ENCODE data around the gene FAM53A.

The FAM53A gene, protein sequence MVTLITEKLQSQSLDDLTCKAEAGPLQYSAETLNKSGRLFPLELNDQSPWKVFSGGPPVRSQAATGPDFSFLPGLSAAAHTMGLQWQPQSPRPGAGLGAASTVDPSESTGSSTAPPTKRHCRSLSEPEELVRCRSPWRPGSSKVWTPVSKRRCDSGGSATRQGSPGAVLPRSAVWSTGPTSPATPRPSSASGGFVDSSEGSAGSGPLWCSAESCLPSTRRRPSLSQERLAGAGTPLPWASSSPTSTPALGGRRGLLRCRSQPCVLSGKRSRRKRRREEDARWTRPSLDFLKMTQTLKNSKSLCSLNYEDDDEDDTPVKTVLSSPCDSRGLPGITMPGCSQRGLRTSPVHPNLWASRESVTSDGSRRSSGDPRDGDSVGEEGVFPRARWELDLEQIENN

GRCh38 chr4:1683736-1684505 is at the start of gene FAM53A:
Gene FAM53A, minus strand, starts transcription at chr4:1684313. Its CDS starts 15,572 bp downstream, at chr4:1668741.
- peak; percentile 93 for DNase-seq

DNA sequence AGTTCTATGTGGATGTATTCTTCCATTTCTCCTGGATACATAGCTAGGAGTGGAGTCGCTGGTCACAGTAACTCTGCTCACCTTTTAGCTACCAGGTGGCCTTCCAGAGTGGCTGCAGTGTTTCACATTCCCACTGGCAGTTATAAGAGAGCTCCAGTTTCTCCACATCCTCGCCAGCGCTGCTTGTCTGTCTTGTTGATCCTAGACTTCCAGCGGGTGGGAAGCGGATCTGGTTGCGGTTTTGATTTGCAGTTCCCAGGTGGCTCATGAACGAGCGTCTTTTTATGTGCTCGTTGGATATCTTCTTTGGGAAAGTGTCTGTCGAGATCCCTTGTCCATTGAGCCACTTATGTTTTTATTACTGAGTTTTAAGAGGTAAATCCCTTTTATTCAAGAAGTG is 48.8 kb upstream of the FAM53A start:
- DNase-seq: no peak

- no peak for DNase-seq
Observed at GRCh38 chr4:1731180-1731579, 47.1 kb upstream of the FAM53A start.

GRCh38 chr4:1730532-1731135 is 46.5 kb upstream of the FAM53A start:
- no peak for DNase-seq

DNA sequence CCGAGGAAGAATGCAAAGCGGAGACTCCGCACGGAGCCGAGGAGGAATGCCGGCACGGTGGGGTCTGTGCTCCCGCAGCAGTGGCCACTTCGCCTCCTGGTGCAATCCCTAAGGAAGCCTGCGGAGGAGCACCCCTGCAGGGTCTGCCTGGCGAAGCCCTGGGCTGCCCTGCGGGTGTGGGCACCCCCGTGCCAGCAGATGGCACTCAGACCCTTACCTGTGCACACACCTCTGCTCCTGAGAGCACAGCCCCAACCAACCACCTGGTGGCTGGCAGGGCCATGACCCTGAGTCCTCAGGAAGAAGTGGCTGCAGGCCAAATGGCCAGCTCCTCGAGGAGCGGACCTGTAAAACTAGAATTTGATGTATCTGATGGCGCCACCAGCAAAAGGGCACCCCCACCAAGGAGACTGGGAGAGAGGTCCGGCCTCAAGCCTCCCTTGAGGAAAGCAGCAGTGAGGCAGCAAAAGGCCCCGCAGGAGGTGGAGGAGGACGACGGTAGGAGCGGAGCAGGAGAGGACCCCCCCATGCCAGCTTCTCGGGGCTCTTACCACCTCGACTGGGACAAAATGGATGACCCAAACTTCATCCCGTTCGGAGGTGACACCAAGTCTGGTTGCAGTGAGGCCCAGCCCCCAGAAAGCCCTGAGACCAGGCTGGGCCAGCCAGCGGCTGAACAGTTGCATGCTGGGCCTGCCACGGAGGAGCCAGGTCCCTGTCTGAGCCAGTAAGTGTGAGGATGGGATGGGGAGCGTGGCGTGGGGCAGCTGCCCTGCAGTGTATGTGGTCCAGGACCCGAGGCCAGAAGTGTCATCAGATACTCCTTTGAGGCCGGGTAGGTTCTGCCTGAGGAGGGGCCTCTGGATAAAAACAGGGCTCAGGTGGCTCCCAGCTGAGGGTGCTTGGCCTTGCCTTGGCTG is 44.2 kb upstream of the FAM53A start:
- no peak for DNase-seq

- DNase-seq: no peak
Observed at GRCh38 chr4:1727117-1728031, 43.3 kb upstream of the FAM53A start.

GRCh38 chr4:1726146-1726934 is 42.2 kb upstream of the FAM53A start:
- peak; percentile 89 for DNase-seq

GRCh38 chr4:1725521-1725920 is 41.4 kb upstream of the FAM53A start:
- no peak for DNase-seq

- DNase-seq: peak; percentile 71
Observed at GRCh38 chr4:1723131-1723801, 39.2 kb upstream of the FAM53A start.

DNA sequence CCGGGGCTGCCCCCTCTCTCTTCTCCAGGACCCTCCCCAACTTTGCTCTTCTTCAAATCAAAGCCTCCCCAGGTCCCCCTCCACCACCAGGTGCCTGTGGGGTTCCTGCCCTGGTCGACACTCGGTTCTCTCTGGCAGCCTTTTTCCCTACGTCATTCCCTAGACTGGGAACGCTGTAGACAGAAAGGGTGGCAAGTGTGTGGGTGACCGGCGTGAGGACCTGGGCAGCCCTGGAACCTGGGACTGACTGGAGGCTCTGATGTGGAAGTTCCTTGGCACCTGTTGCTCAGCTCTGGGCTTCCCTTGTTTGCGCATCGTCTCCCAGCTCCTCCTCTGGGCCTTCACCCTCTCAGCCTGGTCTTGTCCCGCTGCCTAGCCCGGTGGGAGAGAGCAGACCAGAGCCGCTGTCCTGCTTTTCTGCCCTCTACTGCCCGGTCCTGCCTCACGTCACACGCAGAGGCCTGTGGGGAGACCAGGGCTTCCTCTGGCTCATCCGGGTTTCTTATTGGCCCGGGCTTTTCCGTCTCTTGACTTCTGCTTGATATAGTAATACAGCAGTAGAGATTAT is 38.5 kb upstream of the FAM53A start:
- DNase-seq: peak; percentile 24

GRCh38 chr4:1721666-1722550 is 37.8 kb upstream of the FAM53A start:
- DNase-seq: no peak

- DNase-seq: peak; percentile 98
Observed at GRCh38 chr4:1721003-1721665, 37.0 kb upstream of the FAM53A start, which contains the start of the genes TACC3 and TMEM129. Gene TACC3, plus strand, starts transcription at chr4:1721521. Its CDS starts 1,901 bp downstream, at chr4:1723422. Gene TMEM129, minus strand, starts transcription at chr4:1721323. Its CDS starts 486 bp downstream, at chr4:1720837.

DNA sequence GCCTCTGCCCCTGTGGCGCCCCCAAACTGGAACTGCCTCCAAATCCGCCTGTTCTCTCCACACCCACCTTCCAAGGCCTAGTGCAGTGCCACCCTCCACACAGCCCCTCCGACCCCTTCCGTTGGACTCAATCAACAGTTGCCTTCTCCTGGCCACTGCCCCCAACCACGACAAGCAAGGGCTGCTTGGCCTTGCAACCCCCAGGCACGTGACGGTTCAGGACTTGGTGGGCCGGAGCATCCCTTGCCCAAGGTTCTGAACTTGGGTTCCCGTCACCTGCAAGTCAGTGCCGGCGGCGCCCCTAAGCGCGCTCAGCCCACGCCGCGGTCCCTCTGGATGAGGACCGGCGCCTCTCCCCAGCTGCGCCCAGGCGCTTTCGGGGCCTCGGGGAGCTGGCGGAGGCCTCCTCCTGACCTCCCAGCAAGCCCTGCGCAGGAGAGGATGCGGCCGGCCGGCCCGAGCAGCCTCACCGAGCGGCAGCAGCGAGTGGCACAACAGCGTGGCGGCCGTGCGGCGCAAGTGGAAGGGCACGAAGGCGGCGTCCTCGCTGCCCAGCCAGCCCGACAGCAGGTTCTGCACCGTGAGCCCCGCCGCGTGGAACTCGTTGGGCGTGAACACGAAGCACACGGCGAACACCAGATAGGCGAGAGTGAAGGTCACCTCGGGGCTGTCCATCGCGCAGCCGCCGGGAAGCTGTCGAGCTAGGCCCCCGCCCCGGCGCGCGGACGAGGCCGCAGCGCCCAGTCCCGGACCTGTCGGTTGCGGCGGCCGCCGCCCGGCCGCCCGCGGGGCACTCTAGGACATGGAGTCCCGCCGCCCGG is 36.3 kb upstream of the FAM53A start:
- peak; percentile 40 for DNase-seq

DNA sequence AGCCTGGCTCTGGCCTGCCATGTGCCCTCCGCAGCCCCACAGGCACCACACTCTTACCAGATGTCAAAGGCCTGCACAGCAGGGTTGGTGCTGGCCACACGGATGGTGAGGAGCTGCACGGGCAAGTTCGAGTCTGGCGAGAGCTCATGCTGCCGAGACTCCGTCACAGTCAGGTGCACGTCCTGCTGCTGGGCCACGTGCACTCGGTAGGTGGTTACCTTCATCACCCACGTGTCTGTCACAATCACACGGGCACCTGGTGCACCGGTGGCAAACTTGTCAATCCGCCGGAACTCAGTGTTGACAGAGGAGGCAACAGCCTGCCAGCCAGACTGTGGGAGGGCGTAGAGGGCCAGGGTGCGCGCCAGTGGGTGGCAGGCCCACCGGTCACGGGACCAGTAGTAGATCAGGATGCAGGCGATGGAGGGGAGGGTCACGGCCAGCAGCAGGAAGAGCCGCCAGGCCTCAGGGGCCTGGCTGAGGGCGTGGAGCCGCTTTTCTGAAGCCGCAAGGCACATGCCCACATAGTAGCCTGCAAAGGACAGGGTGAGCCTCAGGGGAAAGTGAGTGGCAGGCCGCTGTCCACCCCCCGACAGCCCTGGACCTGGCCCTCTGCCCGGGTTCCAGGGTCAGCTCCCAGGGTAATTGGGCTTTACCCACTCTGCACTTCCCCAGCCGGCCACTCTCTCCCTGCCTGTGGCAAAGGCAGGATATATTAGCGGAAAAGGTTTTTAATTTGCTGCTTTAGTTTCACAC is 34.2 kb upstream of the FAM53A start:
- no peak for DNase-seq

DNA sequence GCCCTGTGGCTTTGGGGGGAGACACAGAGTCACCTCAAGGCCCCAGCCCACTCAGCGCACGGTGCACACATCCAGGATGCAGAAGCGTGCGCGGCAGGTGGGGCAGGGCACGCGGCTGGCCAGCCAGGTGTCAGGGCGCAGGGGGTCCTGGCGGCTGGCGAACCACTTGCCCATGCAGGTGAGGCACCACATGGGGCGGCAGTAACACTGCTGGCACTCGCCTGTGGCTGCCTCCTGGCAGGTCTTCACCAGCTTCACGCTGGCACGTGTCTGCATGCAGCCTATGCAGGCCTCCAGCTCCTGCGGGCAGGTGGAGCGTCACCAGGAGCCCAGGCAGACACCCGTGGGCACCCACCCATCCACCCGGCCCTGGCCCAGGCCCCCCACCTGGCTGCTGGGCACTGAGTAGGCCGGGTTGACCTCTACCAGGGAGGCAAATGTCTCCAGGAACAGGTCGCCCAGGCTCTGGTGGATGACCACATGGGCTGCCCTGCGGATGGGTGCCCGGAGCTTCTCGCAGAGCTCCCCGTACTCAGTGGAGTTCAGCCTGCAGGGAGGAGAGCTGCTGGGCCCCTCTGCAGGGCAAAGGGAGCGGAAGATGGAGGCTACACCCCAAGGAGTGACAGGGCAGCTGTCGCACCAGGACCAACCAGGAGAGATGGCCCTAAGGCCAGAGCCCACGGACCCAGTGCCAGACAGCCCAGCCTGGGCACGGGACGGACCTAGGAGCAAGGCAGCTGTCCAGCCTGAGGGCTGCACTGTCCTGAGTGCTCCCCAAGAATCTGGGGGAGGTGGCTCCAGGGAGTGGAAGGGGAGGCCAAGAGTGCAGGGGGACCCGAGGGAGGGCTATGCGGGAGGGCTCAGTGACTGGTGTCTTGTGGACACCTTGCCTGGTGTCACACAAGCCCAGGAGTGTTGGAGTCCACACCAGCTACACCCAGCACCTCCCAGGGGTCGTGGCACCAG is 33.3 kb upstream of the FAM53A start:
- no peak for DNase-seq

Measured in CD4-positive, alpha-beta T cell treated with Interleukin-21 for 1 hour (primary cell).